GM12864 (cell line): Measurements from ENCODE around the gene KDM4C.
"Not testable (repeated sequence)": the region's sequence is repeated elsewhere in the genome, so short reads cannot be mapped to it uniquely, and the experiment has no call there.

Experiments
- DNase-seq: peaks from one replicate; pipeline ENCODE4 v3.0.0-alpha.2; 2011; ENCODE audit warnings: low read depth
- H3K4me3 ChIP-seq: 2 replicates; pipeline ENCODE4 v1.5.1; 2011; ENCODE audit warnings: mild to moderate bottlenecking, low read depth, low read length, control low read depth
- CTCF ChIP-seq: IDR thresholded peaks from 2 replicates; pipeline ENCODE4 v1.5.1; 2011; ENCODE audit warnings: low read depth, mild to moderate bottlenecking, moderate library complexity, low read length, control low read depth, inconsistent platforms; ENCODE audit errors: missing control alignments

Gene KDM4C

GRCh38 chr9:6757456-6758247 lies at the start of gene KDM4C:
TSS of gene KDM4C (plus strand) at chr9:6757973. CDS start at chr9:6792989, 35,016 bp downstream.
- DNase-seq, result peak; percentile 86
- H3K4me3 ChIP-seq, result peak within 1 kb of the TSS; percentile 62
- no peak for TF ChIP-seq CTCF

DNA sequence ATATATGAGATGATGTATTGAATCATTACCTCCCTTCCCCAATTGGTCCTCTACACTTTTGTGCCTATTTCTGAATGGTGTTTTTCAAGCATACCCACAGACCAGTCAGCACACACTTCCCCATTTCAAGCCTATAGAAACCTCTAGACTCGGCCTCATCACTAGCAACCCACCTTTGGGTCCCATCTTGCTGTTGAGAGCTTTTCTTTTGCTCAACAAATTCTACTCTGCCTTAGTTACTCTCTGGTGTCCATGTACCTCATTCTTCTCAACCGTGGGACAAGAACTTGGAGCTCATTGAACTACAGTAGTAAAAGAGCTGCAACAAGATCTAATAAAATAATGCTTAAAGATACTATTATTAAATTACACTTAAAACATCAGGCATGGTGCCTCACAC lies 49.0 kb upstream of the KDM4C start:
- no peak for TF ChIP-seq CTCF
- no peak for DNase-seq
- no peak overlapping the region for H3K4me3 ChIP-seq

- no peak for DNase-seq
- no peak overlapping the region for H3K4me3 ChIP-seq
- TF ChIP-seq CTCF, result no peak
Observed at GRCh38 chr9:6711403-6711802, 46.4 kb upstream of the KDM4C start.

DNA sequence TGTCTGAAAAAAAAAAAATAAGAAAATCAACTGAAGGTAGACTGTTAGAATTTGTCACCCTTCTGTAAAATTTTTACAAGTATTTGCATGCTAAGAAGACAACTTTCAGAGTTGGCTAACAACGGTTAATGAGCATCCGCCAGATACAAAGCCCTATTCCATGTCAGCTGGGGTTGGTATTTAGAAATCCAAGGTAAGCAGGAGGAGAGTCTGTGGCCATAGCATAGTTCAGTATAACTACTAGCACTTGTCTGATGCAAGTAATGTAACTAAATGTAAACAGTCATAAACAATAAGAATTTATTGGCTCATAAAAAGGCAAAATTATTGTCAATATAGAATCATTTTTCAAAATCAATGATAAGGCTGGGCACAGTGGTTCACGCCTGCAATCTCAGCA lies 45.7 kb upstream of the KDM4C start:
- H3K4me3 ChIP-seq, result no peak overlapping the region
- no peak for DNase-seq
- no peak for TF ChIP-seq CTCF

GRCh38 chr9:6714176-6714575 lies 43.6 kb upstream of the KDM4C start:
- no peak for TF ChIP-seq CTCF
- DNase-seq, result no peak
- no peak overlapping the region for H3K4me3 ChIP-seq

DNA sequence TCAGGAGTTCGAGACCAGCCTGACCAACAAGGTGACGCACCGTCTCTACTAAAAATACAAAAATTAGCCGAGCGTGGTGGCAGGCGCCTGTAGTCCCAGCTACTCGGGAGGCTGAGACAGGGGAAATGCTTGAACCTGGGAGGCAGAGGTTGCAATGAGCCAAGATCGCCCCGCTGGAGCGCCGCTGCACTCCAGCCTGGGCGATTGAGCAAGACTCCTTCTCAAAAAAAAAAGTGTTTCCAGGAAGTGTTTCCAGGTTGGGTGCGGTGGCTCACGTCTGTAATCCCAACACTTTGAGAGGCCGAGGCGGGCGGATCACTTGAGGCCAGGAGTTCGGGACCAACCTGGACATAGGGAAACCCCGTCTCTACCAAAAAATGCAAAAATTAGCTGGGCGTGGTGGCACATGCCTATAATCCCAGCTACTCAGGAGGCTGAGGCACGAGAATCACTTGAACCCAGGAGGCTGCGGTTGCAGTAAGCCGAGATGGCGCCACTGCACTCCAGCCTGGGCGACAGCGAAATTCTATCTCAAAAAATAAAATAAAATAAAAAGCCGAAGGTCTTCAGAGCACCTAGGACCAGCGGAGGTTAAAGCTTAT lies 42.5 kb upstream of the KDM4C start:
- not testable (repeated sequence) for DNase-seq
- peak overlapping the region; percentile 74 for H3K4me3 ChIP-seq

DNA sequence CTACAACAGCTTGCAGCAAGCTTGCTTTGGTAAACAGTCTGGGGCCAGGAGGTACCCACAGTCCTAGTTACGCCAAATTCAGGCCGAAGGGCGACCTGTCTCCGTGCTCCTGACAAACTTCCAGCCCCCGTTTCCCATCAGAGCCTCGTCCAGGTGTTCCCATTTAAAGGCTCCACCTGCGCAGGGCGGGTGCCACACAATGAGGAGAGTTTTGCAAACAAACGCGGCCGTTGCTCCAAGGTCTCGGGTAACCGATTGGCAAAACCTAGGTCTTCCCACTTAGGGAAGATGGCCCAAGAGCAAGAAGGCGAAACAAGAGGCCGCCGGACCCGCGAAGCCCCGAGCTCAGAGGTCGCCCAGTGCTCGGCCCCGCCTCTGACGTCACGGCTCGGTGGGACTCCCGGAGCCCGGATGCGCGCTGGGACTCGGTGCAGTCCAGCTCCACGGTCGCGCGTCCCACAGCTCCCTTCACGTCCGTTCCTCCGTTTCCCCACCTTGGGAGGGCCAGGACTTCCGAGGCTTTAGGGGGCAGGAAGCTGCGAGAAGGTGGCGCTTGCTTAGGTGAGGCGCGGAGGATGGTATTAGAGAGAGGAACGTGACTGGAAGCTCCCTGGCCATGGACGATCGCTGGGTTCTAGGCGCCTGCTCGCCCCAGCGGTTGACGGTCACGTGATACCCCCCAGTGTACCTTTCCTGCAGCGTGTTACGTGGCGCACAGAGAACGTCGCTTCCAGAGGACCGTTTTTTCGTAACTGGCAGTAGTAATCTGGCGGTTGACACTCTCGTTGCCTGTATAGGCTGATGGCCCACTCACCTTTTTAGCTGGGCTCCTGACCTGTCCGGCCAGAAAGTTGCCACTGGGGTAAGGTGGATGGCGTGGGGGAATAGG lies 41.8 kb upstream of the KDM4C start:
- TF ChIP-seq CTCF, result no peak
- H3K4me3 ChIP-seq, result peak overlapping the region; percentile 74
- peak; percentile 85 for DNase-seq
